EH (cell line): ENCODE results near the gene SPEM2.
A peak's percentile ranks its signal among the peaks of the same experiment; 100 is the strongest.
"Not testable (repeated sequence)": the region's sequence is repeated elsewhere in the genome, so short reads cannot be mapped to it uniquely, and the experiment has no call there.

Experiments
- DNase-seq: peaks from one replicate; pipeline ENCODE4 v3.0.0-alpha.2; 2015; ENCODE audit warnings: low read depth

Gene SPEM2

GRCh38 chr17:7442142-7442541 is 16.7 kb downstream of the SPEM2 start:
- no peak for DNase-seq

DNA sequence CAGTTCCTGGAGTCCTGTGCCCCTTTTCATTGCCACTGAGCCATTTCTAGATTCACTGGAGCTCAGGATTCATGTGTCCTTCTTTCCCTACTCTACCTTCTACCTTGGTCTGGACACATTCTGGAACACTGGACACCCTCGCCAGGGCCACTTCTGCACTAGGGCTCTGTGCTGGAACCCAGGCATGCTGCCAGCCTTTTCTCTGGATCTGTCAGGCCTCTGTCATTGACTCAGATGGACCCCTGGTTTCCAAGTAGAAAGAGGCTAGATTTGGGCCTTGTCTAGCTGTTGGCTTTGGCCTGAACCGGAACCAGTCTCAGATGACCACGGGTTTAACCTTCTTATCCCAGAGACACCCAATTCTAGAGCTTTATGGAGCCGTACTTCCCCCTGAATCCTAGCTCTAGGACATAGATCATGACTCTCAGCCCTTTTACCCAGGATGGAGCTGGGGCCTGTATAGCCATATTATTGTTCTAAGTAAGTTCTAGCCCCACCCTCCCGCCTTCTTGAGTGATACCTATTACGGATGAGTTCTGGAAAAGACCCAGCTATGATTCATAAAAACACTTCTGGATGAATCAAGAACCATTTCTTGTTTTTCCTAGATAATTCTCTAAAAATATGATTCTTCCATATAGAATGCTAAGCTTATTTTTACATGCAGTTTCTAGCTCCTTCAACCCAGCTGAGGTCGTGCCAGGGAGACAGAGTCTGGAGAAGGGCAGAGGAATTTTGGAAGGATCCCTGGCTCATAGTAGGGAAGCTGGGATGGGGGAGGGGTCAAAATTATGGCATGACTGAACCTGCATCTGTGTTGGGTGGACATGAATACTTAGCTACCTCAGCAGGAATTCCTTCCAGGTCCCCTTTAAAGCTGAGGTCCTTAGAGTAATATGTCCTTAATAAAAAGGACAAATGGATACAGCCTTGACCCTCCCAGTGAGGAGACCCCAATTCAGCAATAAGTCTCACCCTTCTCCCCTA is 18.4 kb downstream of the SPEM2 start:
- DNase-seq: peak; percentile 57

DNA sequence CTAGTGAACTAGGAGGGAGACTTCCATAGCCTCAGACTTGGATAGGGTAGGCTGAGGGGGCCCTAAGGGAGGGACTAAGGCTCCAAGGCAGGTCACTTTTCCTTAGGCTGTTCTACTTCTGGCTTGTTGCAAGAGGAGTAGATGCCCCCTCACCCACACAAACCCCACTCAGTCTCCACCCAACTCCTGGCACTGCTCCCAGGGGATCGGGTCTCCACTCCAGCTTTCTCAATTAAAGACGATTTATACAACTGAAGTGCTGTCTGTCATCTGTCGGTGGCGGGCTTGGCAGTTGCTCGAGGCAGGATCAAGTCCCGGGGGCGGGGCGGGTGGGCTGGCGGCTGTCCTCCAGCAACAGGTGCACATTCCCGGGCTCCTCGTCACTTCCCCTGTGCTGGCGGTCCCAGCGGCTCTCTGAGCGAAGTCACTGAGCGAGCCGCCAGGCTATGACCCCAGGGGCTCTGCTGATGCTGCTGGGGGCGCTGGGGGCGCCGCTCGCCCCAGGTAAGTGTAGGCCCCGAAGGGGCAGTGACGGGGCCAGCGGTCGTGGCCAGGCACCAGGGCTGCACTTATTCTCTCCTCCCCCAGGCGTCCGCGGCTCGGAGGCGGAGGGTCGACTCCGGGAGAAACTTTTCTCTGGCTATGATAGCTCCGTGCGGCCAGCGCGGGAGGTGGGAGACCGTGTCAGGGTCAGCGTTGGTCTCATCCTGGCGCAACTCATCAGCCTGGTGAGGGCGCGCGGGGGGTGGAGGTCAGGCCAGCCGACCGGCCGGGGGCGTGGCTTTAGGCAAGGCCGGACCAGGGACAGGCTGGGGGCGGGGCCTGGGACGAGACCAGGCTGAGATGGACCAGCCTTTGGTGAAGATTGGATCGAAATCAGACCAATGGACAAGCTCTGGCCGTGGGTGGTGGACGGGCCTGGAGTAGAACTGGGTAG is 19.5 kb downstream of the SPEM2 start, which contains the start of gene CHRNB1:
Gene CHRNB1, plus strand, starts transcription at position 380 of the 937 bp plus-strand sequence. Its CDS starts 67 bp downstream, at position 447.
- DNase-seq: peak; percentile 52

DNA sequence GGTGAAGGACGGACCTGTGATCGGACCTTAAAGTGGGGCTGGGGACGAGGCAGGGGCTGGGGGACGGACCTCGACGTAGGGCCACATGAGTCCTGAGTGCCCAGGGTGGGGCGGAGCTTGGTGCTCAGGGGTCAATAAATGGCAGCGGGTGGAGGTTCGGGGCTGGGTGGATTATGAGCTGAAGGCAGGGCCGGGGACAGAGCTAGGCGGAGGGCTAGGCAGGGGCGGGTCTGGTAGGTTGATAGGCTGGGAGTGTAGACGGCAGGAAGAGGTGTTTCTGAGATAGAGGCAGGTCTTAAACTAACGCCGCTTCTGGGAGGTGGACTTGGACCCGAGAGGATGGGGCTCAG is 20.2 kb downstream of the SPEM2 start:
- DNase-seq: no peak

GRCh38 chr17:7448461-7448860 is 23.0 kb downstream of the SPEM2 start:
- no peak for DNase-seq

- peak; percentile 27 for DNase-seq
Measured at GRCh38 chr17:7459961-7460545, 34.6 kb downstream of the SPEM2 start.

DNA sequence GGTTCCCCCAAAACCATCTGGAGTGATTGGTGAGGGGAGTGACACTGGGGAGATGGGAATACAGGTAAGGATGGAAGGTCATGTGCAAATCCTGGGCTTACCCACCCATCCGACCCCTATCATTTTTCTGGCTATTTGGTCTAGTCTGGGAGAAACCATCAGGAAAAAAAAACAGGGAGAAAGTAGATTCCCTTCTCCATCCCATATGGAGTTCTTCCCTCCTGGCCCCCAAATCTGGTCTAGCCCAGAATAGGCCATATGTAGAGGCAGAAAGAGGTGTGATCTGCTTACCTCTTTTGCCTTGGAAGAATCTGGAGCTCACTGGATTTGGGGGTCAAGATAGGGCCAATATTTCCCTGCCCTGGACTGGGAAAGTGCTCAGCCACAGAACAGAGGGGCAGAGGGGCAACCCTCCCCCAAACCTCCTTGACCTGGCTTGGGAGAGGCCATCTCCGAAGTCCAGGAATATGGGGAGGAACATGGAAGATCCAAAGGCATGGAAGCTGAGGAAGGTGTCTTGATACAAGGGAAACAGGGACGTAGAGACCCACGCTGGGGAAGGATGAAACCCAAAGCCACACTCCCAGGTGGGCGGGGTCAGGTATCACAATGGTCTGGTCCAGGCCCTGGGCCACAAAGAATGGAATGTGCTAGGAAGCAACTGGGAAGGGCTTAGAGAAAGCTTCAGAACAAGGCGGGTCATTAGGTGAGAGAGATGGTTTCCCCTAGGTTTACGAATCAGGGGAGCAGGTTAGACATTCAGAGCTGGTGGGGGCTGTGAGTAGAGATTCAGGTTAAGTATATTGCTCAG is 35.6 kb downstream of the SPEM2 start:
- no peak for DNase-seq

DNA sequence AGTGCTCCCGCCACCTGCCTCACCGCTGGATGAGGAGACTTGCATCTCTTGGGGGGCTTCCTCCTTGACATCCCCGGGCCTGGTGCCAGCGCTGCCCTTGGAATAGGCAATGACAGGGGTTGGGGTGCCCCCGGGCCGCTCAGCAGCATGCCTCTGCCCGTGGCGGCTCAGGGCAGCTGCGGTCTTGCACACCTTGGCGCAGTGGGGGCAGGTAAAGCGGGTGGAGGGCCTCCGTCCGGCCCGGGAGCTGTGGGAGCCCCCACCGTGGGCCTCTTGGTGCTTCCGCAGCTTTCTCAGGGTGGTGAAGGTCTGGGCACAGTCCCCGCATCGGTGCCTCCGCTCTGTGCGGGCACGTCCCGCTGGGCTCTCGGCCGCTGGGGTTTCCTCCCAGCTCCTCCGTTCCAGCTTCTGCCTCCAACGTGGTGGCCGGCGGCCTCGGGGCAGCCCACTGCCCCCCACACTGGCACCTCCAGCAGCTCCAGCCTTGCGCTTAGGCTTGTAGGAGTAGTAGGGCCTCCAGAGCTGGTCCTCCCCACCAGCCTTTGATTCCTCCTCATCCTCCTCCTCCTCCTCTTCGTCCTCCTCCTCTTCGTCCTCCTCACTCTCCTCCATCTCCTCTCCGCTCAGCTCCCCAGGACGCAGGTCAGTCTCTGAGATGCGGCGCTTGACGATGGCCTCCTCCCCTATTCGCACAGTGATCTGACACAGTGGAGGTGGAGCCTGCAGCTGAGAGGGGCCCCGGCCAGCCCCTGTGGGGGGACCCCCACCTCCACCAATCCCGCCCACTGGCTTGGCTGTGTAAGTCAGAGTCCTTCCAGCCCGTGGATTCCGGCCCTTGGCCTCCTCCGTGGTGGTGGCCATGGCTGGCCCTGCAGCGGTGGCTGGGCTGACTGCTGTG is 37.3 kb downstream of the SPEM2 start:
- DNase-seq: no peak

DNA sequence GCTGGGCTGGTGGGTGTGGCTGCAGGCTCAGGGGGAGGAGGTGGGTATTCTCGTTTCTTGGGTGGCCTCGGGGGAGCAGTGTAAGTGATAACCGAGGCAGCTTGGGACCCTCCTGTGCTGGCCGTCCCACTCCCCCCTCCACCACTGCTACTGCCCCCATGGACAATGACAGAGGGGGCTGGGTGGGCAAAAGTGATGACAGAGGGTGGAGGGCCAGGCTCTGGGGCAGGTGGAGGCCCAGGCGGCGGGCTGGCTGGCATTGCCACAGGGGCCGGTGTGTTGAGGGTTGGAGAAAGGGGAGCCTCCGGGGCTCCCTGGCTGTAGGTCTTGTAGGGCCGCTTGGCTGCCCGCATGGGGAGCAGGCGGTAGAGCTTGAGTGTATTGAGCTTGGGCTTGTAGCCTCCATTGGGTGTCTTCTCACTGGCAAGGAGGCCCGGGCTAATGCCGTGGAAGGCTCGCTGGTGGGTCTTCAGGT is 38.0 kb downstream of the SPEM2 start:
- no peak for DNase-seq

GRCh38 chr17:7464081-7464480 is 38.7 kb downstream of the SPEM2 start:
- no peak for DNase-seq

DNA sequence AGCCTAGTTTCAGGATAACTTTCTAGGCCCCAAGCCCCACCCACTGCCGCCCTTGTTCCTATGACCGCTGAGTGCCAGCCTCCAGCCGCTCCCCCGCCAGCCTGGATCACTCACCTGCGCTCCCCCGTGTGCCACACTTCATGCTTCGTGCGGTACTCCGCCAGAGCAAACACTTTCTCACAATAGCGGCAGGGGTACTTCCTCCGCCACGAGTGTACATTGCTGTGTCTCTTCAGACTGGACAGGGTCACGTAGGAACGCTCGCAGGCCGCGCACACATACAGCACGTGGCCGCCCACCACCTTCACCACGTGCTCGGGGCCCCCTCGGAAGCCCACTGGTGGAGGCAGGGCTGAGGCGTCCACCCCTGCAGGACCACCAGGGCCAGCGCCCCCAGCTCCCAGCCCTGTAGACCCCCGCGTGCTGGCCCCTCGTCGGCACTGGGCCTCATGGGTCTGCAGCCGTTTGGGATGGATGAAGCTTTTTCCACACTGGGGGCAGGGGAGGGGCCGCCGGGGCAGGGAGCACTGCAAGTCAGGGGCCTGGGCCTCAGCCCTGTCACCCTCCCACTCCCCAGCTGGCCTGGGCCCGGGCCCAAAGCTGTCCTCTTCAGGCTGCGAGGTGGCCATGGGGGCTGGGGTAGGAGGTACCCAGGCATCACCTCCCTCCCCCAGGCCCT is 40.3 kb downstream of the SPEM2 start:
- no peak for DNase-seq

GRCh38 chr17:7466318-7466638 is 40.9 kb downstream of the SPEM2 start:
- DNase-seq: no peak

DNA sequence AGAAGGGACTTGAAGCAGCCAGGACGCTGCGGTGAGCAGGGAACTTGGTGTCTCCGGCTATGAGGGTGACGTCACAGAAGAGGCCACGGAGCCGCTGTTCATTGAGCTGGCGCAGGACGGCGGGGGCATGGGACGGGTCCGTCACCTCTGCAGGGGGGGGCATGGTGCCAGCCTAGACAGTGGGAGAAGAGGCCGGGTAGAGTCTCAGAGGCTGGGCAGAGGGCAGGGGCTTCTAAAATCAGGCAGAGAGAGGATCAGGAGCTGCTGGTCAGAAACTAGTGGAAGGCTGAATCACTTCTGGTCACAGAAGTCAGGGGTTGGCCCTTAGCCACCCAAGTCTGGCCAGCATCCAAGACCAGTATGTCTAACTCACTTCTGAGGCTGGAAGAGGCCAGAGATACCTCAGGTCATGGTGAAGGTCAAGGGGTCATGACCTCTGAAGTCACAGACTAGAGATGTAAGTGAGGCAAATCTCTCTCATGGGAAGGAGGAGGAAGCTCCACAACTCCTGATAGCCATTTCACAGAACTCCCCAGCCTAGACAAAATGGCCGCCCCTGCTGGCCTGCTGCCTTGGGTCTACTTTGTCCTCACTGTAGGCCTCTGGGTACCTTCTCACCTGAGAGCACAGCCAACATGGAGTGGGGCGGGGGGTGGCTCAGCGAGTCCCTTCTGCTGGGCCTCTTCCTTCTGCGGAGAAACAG is 41.4 kb downstream of the SPEM2 start:
- DNase-seq: peak; percentile 66

GRCh38 chr17:7467498-7467897 is 42.1 kb downstream of the SPEM2 start:
- no peak for DNase-seq

- no peak for DNase-seq
Measured at GRCh38 chr17:7468290-7468689, 42.9 kb downstream of the SPEM2 start.

- no peak for DNase-seq
Measured at GRCh38 chr17:7468804-7469389, 43.5 kb downstream of the SPEM2 start.

- DNase-seq: not testable (repeated sequence)
Measured at GRCh38 chr17:7469843-7470242, 44.4 kb downstream of the SPEM2 start.

GRCh38 chr17:7470457-7470973 is 45.1 kb downstream of the SPEM2 start:
- DNase-seq: not testable (repeated sequence)
